Fibroblast of pulmonary artery (primary cell): ENCODE data around the gene CYP3A5.
"Not testable (repeated sequence)": the region's sequence is repeated elsewhere in the genome, so short reads cannot be mapped to it uniquely, and the experiment has no call there.

Experiments used
- DNase-seq: peaks from one replicate; pipeline ENCODE4 v3.0.0-alpha.2; 2010; ENCODE audit warnings: low read depth
- H3K4me3 ChIP-seq: replicated peaks from 2 replicates; pipeline ENCODE4 v1.5.1; 2011; ENCODE audit warnings: low read depth, mild to moderate bottlenecking, control low read depth, low read length, moderate library complexity
- CTCF ChIP-seq: IDR thresholded peaks from 2 replicates; pipeline ENCODE4 v1.5.1; 2011; ENCODE audit warnings: mild to moderate bottlenecking, control low read depth, low read length, inconsistent platforms; ENCODE audit errors: missing control alignments

CYP3A5 gene

GRCh38 chr7:99709838-99710578 lies 30.2 kb upstream of the CYP3A5 start:
- no peak overlapping the region for H3K4me3 ChIP-seq
- DNase-seq, result no peak
- TF ChIP-seq CTCF, result no peak

- no peak for TF ChIP-seq CTCF
- DNase-seq, result no peak
- no peak overlapping the region for H3K4me3 ChIP-seq
Observed at GRCh38 chr7:99709260-99709659, 29.5 kb upstream of the CYP3A5 start.

GRCh38 chr7:99707096-99707495 lies 27.3 kb upstream of the CYP3A5 start:
- H3K4me3 ChIP-seq, result no peak overlapping the region
- TF ChIP-seq CTCF, result no peak
- DNase-seq, result peak; percentile 24

- no peak for DNase-seq
- TF ChIP-seq CTCF, result no peak
Observed at GRCh38 chr7:99699946-99700345, 20.1 kb upstream of the CYP3A5 start.

GRCh38 chr7:99698867-99699730 lies 19.3 kb upstream of the CYP3A5 start:
- not testable (repeated sequence) for DNase-seq, H3K4me3 ChIP-seq

More at GRCh38 chr7:99699946-99700345, 20.1 kb upstream of the CYP3A5 start:
- no peak overlapping the region for H3K4me3 ChIP-seq

GRCh38 chr7:99694912-99695304 lies 15.1 kb upstream of the CYP3A5 start:
- DNase-seq, result no peak
- H3K4me3 ChIP-seq, result no peak overlapping the region
- no peak for TF ChIP-seq CTCF

GRCh38 chr7:99694201-99694911 lies 14.6 kb upstream of the CYP3A5 start:
- no peak for TF ChIP-seq CTCF
- DNase-seq, result no peak
- H3K4me3 ChIP-seq, result no peak overlapping the region
